LNCaP clone FGC (cell line): ENCODE data around the gene BCL2L2.
"Not testable (repeated sequence)": the region's sequence is repeated elsewhere in the genome, so short reads cannot be mapped to it uniquely, and the experiment has no call there.

ENCODE experiments used
- DNase-seq: peaks from one replicate; pipeline ENCODE4 v3.0.0-alpha.2; 2011; ENCODE audit warnings: low read depth
- H3K4me3 ChIP-seq: 2 replicates; pipeline ENCODE4 v1.5.1; 2011; ENCODE audit warnings: mild to moderate bottlenecking, low read depth, low read length, control low read depth
- TF ChIP-seq, protein P1 (sequence below): IDR thresholded peaks from 2 replicates; pipeline ENCODE4 v1.5.1; 2012; ENCODE audit warnings: mild to moderate bottlenecking; ENCODE audit not compliant: control insufficient read depth, insufficient read depth; ENCODE audit errors: extremely low read depth

The BCL2L2 gene

DNA sequence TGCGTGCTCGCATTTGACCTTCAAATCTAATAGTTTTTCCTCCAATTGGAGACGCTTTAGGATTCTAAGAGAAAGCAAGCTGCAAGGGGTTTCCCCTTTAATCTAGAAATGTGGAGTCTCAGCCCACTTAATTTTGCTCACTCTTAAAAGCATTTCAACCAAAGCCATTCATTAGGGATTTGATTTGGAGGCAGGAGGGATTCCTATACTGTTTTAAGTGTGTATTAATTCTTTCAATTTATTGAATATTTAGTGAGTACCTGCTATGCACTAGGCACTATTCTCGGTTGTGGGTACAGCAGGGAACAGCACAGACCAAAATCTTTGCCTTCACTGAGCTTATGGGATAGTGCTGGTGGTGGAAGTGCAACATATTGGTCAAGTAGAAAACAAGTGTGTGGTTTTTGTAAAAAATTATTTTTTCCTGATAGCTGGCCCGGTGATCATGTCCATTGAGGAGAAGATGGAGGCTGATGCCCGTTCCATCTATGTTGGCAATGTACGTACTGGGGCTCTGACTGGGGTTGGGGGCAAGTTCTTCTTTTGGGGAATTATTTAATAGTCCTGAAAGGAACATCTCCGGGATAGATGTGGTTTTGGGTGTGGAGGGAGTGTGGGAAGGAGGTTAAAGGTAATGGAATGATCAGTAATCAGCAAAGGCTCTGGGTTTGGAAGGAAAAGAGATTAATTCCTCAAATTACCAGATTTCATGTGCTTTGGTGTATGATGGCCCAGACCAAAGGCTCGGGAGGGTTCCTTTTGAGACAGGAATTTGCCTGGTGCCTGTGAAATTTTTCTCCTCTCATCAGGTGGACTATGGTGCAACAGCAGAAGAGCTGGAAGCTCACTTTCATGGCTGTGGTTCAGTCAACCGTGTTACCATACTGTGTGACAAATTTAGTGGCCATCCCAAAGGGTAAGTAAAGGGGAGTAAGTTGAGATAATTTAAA is 16.2 kb downstream of the BCL2L2 start:
- TF ChIP-seq, protein P1, sequence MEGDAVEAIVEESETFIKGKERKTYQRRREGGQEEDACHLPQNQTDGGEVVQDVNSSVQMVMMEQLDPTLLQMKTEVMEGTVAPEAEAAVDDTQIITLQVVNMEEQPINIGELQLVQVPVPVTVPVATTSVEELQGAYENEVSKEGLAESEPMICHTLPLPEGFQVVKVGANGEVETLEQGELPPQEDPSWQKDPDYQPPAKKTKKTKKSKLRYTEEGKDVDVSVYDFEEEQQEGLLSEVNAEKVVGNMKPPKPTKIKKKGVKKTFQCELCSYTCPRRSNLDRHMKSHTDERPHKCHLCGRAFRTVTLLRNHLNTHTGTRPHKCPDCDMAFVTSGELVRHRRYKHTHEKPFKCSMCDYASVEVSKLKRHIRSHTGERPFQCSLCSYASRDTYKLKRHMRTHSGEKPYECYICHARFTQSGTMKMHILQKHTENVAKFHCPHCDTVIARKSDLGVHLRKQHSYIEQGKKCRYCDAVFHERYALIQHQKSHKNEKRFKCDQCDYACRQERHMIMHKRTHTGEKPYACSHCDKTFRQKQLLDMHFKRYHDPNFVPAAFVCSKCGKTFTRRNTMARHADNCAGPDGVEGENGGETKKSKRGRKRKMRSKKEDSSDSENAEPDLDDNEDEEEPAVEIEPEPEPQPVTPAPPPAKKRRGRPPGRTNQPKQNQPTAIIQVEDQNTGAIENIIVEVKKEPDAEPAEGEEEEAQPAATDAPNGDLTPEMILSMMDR = no peak
- H3K4me3 ChIP-seq = peak overlapping the region; percentile 67
- no peak for DNase-seq

DNA sequence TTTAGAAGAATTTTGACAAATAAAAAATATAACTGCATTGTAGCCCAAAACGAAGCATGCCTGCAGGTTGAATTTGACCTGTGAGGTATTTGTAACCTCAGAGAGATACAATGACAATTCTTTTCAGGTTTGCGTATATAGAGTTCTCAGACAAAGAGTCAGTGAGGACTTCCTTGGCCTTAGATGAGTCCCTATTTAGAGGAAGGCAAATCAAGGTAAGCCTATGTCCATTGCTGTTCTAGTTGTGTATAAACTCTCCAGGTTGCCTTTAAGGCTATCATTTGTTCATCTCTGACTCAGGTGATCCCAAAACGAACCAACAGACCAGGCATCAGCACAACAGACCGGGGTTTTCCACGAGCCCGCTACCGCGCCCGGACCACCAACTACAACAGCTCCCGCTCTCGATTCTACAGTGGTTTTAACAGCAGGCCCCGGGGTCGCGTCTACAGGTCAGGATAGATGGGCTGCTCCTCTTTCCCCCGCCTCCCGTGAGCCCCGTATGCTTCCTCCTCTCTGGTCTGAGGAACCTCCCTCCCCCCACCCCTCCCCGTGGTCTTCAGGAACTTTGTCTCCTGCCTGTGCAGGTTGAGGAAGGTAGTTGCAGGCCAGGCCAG is 17.3 kb downstream of the BCL2L2 start:
- no peak for DNase-seq
- H3K4me3 ChIP-seq = no peak overlapping the region
- TF ChIP-seq, protein P1 = no peak

DNA sequence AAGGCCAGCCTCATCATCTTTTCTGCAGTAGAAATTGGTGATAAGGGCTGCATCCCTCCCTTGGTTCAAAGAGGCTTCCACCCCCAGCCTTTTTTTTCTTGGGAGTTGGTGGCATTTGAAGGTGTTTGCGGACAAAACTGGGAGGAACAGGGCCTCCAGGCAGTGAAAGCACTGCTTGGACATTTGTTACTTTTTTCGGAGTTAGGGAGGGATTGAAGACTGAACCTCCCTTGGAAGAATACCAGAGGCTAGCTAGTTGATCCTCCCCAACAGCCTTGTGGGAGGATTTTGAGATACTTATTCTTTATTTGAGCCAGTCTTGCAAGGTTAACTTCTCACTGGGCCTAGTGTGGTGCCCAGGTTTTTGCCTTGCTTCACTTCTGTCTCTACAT is 17.8 kb downstream of the BCL2L2 start:
- TF ChIP-seq, protein P1 = no peak
- H3K4me3 ChIP-seq = no peak overlapping the region
- DNase-seq = no peak

GRCh38 chr14:23324993-23325392 is 18.4 kb downstream of the BCL2L2 start:
- TF ChIP-seq, protein P1 = no peak
- no peak overlapping the region for H3K4me3 ChIP-seq
- DNase-seq = no peak

DNA sequence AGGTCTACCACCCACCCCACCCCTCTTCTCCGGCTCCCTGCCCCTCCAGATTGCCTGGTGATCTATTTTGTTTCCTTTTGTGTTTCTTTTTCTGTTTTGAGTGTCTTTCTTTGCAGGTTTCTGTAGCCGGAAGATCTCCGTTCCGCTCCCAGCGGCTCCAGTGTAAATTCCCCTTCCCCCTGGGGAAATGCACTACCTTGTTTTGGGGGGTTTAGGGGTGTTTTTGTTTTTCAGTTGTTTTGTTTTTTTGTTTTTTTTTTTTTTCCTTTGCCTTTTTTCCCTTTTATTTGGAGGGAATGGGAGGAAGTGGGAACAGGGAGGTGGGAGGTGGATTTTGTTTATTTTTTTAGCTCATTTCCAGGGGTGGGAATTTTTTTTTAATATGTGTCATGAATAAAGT is 19.1 kb downstream of the BCL2L2 start:
- not testable (repeated sequence) for DNase-seq, H3K4me3 ChIP-seq

GRCh38 chr14:23326491-23327332 is 20.1 kb downstream of the BCL2L2 start:
- no peak overlapping the region for H3K4me3 ChIP-seq
- TF ChIP-seq, protein P1 = no peak
- no peak for DNase-seq

DNA sequence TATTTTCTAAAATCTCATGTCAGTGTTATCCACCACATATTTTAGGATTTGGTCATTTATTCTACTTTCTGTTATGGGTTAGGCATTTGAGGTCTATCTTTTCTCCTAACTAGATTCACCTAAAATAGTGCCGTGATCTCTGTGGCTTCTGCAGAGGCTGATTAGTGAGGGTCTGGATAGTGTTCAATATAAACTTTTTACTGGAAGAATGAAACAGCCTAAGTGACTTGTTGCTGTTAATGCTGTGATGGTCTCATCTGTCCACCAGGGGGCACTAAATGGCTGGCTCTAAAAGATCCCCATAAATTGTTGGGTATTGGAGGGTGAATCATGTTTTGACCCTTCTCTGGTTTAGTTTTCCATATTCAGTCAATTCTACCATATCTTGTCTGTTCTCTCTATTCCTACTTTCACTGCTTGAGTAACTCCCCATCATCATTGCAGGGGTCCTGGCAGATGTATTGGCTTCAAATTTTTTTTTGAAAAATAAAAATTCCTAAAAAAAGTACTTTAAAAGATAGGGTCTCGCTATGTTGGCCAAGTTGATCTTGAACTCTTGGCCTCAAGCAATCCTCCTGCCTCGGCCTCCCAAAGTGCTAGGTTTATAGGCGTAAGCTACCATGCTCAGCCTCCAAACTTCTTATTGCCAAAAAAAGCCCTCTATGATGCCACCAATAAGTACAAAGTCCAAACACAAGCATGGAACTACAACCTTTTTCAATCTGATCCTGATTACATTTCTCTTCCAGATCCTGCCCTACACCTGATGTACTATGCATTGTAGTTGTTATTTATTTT is 21.5 kb downstream of the BCL2L2 start:
- TF ChIP-seq, protein P1 = peak; percentile 89
- no peak overlapping the region for H3K4me3 ChIP-seq
- DNase-seq = peak; percentile 47
